ENCODE data around the gene NOL8.

Gene NOL8

DNA sequence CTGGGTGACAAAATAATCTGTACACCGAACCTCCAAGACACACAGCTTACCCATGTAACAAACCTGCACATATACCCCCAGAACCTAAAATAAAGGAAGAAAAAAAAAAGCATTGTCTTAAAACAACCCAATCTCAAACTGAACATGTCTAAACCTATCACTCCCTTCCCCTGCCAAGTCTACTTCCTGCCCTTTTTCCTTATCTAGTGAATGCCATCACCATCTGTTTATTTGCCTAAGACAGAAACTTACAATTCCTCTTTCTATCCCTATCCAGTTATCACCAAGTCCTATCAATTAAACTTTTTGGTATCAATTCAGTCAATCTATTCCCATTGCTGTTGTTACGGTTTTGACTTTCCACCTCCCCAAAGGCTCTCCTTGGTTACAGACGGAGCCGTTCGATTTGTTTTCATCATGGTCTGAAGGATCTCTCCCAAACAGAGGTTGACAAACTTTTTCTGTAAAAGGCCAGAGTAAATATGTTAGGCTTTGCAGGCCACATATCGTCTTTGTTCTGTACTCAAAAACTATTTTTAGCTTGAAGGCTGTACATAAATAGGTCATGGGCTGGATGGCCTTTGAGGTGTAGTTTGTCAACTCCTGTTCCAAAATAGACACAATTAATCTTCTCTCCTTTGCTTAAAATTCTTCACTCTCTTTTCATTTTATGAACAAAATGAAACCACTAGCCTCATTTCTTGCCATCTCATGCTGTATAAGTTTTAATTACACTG, 12.1 kb downstream of the NOL8 start:
- DNase-seq (ENCODE audit: low read depth): no peak

DNA sequence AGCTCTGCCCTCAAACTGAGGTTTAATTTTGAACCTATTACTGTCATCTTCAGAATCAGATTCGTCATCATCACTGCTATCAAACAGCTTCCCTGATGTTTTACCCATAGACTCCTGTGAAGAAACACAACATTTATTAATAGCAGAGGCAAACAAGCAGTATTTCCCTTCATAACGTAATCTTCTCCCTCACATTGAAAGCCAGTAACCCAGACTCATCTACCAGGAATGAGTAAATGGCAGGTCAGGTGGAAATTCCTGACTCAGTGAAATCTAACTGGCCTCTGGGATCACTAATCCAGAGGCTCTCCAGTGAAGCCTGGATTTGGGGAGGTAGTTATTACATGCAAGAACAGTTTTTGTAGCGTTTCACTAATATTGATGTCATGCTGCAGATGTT, 14.6 kb downstream of the NOL8 start:
- no peak for DNase-seq (ENCODE audit: low read depth)

- no peak for DNase-seq (ENCODE audit: low read depth)
These were observed 16.3 kb downstream of the NOL8 start for GRCh38 chr9:92308893-92309292.

GRCh38 chr9:92300936-92301335, 24.2 kb downstream of the NOL8 start:
- no peak for DNase-seq (ENCODE audit: low read depth)

- DNase-seq (ENCODE audit: low read depth): no peak
These were observed 26.0 kb downstream of the NOL8 start for GRCh38 chr9:92299116-92299515.

- DNase-seq (ENCODE audit: low read depth): no peak
These were observed 27.1 kb downstream of the NOL8 start for GRCh38 chr9:92298036-92298435.

DNA sequence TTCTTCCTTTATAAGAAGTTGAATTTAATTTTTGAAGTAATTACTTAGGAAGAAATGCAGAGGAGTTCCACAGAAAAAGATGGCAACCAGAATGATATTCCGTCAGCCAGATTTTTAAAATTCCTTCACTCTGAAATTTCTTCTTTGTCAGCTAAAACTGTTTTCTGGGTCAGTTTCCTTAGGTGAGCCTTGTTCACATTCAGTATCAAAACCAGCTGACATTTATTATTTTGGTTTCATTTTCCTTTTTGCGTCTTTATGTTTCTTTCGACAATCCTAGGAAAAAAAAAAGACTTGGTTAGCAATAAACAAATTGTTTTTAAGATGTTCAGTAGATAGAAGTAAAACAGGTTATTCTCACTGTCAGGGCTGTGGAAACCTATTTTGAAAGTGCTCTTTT, 27.5 kb downstream of the NOL8 start:
- DNase-seq (ENCODE audit: low read depth): no peak

GRCh38 chr9:92295827-92296258, 29.3 kb downstream of the NOL8 start:
- DNase-seq (ENCODE audit: low read depth): no peak

DNA sequence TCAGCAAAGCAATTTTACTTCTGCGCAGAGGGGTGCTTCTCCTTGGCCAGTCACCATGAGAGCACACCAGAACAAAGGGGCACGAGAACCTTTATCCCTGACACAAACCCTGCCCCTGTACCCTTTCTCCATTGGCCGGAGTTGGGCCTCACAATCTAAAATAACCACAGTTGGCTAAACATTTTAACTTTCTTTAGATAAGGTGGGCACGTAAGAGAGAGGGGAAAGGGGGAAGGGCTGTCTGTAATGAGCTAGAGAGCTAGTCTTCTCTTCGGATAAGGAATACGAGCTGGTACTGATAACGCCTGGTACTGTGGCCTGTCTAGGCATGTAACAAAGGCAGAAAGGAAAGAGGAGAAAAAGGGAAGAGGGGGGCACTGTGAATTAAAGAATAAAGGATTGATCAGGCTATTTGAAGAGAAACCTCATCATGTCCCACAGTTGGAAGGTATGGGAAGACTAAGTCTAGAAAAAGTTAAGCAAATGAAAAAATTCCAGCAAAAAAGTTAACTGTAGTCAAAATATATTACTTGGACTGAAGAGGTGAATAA, 29.8 kb downstream of the NOL8 start:
- no peak for DNase-seq (ENCODE audit: low read depth)

- no peak for DNase-seq (ENCODE audit: low read depth)
These were observed 30.9 kb downstream of the NOL8 start for GRCh38 chr9:92294297-92294676.

GRCh38 chr9:92293452-92294296, 31.5 kb downstream of the NOL8 start, which contains the start of gene IARS1:
IARS1 (minus strand) TSS chr9:92293697; CDS start chr9:92289419, 4,278 bp downstream.
- peak; percentile 96 for DNase-seq (ENCODE audit: low read depth)

GRCh38 chr9:92293075-92293354, 32.1 kb downstream of the NOL8 start:
- DNase-seq (ENCODE audit: low read depth): no peak

GRCh38 chr9:92292338-92293074, 32.6 kb downstream of the NOL8 start:
- DNase-seq (ENCODE audit: low read depth): no peak

GRCh38 chr9:92291577-92291976, 33.6 kb downstream of the NOL8 start:
- DNase-seq (ENCODE audit: low read depth): no peak

- no peak for DNase-seq (ENCODE audit: low read depth)
These were observed 34.2 kb downstream of the NOL8 start for GRCh38 chr9:92290785-92291429.

DNA sequence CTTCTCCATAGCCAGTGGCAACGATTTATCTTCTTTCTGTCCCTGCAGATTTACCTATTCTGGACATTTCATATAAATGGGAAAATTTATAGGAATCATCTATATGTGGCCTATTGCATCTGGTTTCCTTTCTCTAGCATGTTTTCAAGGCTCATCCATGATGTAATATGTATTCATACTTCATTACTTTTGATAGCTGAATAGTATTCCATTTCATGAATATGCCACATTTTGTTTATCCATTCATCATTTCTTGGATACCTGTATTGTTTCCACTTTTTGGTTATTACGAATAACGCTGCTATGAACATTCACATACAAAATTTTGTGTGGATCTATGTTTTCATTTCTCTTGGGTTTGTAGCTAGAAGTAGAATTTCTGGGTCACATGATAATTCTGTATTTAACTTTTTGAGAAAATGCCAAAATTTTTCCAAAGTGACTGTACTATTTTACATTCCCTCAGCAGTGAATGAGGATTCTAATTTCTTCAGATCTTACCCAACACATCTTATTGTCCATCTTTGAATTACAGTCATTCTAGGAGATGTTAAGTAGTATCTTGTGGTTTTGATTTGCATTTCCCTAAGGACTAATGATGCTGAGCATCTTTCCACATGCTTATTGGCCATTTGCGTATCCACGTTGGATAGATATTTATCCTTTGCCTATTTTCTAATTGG, 35.3 kb downstream of the NOL8 start:
- no peak for DNase-seq (ENCODE audit: low read depth)

DNA sequence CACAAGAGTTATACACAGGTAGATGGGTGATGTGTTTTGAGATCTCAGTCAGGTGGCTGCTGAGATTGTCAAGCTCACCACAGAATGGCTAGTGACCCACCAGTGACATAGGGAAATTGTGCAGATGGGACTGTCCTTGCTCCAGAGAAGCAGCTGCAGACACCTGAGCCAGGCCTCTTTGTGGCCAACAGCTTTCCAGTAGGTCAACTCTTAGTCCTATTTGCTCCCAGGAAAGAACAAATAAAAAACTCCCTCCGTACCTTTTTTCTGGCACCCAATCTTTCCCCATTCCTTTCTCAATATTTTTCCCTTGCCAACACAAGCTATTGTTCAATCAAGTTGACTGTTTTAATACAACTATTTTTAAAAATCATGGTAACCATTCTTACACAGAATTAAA, 45.8 kb downstream of the NOL8 start:
- DNase-seq (ENCODE audit: low read depth): no peak

DNA sequence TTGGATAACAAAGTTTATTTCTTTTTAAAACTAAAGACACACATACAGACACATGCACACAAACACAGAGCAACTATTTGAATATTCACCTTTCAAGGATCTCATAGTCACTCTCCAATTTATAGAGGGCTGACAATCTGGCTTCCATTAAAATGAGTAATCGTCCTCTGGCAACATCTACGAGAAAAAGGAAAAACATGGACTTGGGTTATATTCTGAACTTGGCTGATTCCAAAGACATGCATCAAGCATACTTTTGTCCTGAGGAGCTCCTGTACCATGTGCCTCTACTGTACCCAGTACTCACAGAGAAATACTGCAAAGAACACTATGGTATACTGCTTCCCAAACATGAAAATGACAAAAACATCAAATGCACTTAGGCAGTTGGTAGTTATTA, 47.0 kb downstream of the NOL8 start:
- DNase-seq (ENCODE audit: low read depth): peak; percentile 71

DNA sequence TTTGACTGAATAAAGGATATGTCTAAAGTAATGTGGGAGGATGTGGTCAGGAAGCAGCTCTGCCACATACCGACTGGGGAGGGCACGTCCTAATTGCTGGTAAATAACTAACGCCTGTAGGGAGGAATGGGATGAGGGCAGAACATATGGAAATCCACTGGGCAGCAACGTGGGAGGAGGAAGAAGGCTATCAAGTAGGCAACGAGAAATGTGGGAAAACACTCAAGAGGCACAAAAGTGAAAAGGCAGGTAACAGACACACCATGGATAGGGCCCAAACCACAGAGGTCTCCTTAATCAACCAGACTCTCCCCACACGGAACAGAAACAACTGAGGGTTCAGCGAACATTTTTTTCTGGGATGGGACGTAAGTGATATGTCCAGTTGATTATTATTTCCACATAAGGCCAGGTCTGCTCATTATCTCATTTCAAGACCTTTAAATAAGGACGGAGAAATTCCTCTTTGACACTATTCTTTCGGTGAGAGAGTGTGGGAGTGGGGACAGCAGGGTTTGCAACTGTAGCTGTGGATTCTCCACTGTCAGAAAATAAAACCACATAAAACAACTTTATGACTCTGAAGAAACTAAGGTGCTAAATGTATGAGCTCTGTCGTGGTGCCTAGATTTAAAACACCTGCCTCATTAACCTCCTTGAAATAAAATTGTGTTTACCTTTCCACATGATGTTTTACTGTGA, 48.7 kb downstream of the NOL8 start:
- DNase-seq (ENCODE audit: low read depth): no peak

GRCh38 chr9:92275541-92275940, 49.6 kb downstream of the NOL8 start:
- no peak for DNase-seq (ENCODE audit: low read depth)

DNA sequence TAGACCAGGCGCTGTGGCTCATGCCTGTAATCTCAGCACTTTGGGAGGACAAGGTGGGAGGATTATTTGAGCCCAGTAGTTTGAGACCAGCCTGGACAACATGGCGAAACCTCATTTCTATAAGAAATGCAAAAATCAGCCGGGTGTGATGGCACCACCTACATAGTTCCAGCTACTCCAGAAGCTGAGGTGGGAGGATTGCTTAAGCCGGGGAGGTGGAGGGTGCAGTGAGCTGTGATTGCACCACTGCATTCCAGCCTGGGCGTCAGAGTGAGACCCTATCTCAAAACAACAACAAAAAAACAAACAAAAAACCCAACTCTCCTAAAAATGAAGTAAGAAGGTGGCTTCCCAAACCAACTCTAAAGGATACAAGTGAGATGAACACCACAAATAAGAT, 54.6 kb downstream of the NOL8 start:
- DNase-seq (ENCODE audit: low read depth): no peak
